DLD1 (cell line): ENCODE results near the gene EHD1.

Experiments
- in situ Hi-C: cut with HindIII; loops from 2 replicates; pipeline ENCODE4 v1.10.0; 2017; ENCODE audit warnings: low sequenced_read_pairs

The EHD1 gene

GRCh38 chr11:64875369-64876228, 2.8 kb downstream of the EHD1 start:
- in situ Hi-C loops = no loop called here

- in situ Hi-C loops = no loop called here
Observed at GRCh38 chr11:64874308-64875240, 3.8 kb downstream of the EHD1 start.

GRCh38 chr11:64872790-64873488, 5.5 kb downstream of the EHD1 start:
- in situ Hi-C loops = no loop called here

GRCh38 chr11:64871492-64871891, 6.9 kb downstream of the EHD1 start:
- in situ Hi-C loops = no loop called here

GRCh38 chr11:64870893-64871466, 7.4 kb downstream of the EHD1 start:
- in situ Hi-C loops = no loop called here

- in situ Hi-C loops = no loop called here
Observed at GRCh38 chr11:64870176-64870892, 8.1 kb downstream of the EHD1 start.

- in situ Hi-C loops = no loop called here
Observed at GRCh38 chr11:64869571-64870175, 8.7 kb downstream of the EHD1 start.

GRCh38 chr11:64868904-64869570, 9.4 kb downstream of the EHD1 start:
- in situ Hi-C loops = no loop called here

GRCh38 chr11:64867748-64868462, 10.5 kb downstream of the EHD1 start:
- in situ Hi-C loops = no loop called here

GRCh38 chr11:64866173-64866491, 12.3 kb downstream of the EHD1 start:
- in situ Hi-C loops = no loop called here

GRCh38 chr11:64865286-64866172, 12.9 kb downstream of the EHD1 start:
- in situ Hi-C loops = no loop called here

GRCh38 chr11:64864473-64865285, 13.7 kb downstream of the EHD1 start:
- in situ Hi-C loops = no loop called here

GRCh38 chr11:64864135-64864472, 14.3 kb downstream of the EHD1 start:
- in situ Hi-C loops = no loop called here

GRCh38 chr11:64863391-64864060, 14.9 kb downstream of the EHD1 start:
- in situ Hi-C loops = no loop called here

- in situ Hi-C loops = no loop called here
Observed at GRCh38 chr11:64862987-64863390, 15.4 kb downstream of the EHD1 start.

GRCh38 chr11:64861227-64861975, 17.0 kb downstream of the EHD1 start:
- in situ Hi-C loops = no loop called here
